Measurements from ENCODE around the gene KMT5C.

DNA sequence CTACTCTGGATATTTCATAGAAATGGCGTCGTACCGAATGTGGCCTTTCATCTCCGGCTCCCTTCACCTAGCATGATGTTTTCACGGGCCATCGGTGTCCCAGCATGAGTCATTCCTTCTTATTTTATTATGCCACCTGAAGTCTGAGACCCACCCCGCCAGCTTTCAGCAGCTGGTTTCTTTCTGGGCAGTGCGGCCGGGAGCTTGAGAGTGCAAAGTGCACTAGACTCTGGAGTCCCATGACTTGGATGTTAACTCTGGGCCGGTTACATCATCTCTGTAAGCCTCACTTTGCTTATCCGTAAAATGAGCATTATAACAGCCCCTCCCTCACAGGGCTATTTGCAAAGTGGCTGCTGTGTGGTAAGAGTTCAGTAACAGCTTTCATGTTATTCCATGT lies 5.8 kb upstream of the KMT5C start:
- no peak for TF ChIP-seq CTCF (IDR thresholded peaks at IDR 0.05)
- no peak for TF ChIP-seq POLR2A (IDR thresholded peaks at IDR 0.05; ENCODE audit: low read depth)
- TF ChIP-seq EP300 (IDR thresholded peaks at IDR 0.05): no peak
- TF ChIP-seq POLR2AphosphoS5 (IDR thresholded peaks at IDR 0.05): no peak

Measured in esophagus muscularis mucosa (tissue), 4 donors.